Esophagus squamous epithelium (tissue), 4 donors: ENCODE data around the gene CLEC2L.

Experiments used
- POLR2A ChIP-seq, 4 donors: fragments of 450-650 bp; IDR thresholded peaks; one replicate each; pipeline ENCODE4 v1.6.1; 2017; ENCODE audit warnings: antibody characterized with exemption in 4 of 4, mild to moderate bottlenecking in 4 of 4, moderate library complexity in 3 of 4
- TF ChIP-seq, protein P1 (sequence below), 6 experiments: fragments of 450-650 bp in 4 of 6; fragments of 200-600 bp in 2 of 6; sonication (generic) in 2 of 6; IDR thresholded peaks; one replicate each; pipeline ENCODE4 v1.5.1; 2016 to 2019; ENCODE audit warnings: antibody characterized with exemption in 6 of 6, mild to moderate bottlenecking in 4 of 6, moderate library complexity in 4 of 6

DNA sequence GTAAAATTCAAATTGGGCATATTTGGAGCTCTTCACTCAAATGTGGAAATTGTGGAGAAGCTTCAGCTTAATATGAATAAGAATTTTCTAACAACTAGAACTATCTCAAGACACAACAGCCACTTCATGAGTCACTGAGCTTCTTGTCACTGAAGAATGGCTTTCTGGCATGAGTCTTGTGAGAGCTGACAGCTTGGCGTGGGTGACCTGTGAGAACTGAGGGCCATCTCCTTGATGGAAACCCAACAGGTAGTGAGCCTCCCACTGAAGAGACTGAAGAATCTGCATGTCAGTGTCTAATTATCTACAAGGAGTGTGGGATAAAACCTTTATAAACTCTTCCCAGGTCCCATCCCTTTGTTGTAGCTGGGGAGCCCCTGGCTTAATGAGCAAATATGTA lies 66.0 kb downstream of the CLEC2L start:
- TF ChIP-seq, protein P1, sequence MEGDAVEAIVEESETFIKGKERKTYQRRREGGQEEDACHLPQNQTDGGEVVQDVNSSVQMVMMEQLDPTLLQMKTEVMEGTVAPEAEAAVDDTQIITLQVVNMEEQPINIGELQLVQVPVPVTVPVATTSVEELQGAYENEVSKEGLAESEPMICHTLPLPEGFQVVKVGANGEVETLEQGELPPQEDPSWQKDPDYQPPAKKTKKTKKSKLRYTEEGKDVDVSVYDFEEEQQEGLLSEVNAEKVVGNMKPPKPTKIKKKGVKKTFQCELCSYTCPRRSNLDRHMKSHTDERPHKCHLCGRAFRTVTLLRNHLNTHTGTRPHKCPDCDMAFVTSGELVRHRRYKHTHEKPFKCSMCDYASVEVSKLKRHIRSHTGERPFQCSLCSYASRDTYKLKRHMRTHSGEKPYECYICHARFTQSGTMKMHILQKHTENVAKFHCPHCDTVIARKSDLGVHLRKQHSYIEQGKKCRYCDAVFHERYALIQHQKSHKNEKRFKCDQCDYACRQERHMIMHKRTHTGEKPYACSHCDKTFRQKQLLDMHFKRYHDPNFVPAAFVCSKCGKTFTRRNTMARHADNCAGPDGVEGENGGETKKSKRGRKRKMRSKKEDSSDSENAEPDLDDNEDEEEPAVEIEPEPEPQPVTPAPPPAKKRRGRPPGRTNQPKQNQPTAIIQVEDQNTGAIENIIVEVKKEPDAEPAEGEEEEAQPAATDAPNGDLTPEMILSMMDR (IDR thresholded peaks at IDR 0.05) = no peak
- no peak for TF ChIP-seq POLR2A (IDR thresholded peaks at IDR 0.05)
